ENCODE measurements around the gene ZC3H13. TPM values are rescaled to one million over a fixed set of nuclear protein-coding genes. Genes with fewer than 3 reads are reported as not detected.
"Not testable (repeated sequence)": the region's sequence is repeated elsewhere in the genome, so short reads cannot be mapped to it uniquely, and the experiment has no call there.

The ZC3H13 gene
- total RNA-seq, 1 experiment from 2014 or later = 45.0 TPM

DNA sequence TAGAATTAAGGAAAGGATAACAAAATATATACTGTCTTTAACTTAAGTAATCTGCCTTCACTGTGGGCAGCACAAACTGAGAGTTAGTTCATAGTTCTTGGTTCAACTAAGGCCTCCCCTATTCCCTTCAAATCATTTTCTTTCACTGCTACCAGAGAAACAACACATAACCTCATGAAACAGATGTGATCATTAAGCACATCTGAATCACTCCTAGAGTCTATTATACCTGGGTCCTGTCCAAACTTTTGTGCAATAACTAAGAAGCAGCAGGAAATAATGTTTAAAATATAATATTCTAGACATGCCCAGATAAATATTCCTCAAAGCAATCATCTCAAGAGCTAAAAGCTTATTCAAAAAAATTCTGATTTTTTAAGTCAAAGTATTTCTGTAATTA, 62.9 kb downstream of the ZC3H13 start:
- Mint-ChIP-seq H3K4me3 (ENCODE audit: unreplicated experiment) (no peak overlapping the region), H3K36me3 (ENCODE audit: insufficient read depth, unreplicated experiment) (peaks cover 27% of the 10 kb centered on the region), H3K27ac (ENCODE audit: unreplicated experiment) (no peak overlapping the region), H3K9me3 (ENCODE audit: unreplicated experiment) (no peaks in the 10 kb centered on the region), H3K4me1 (ENCODE audit: low read depth, unreplicated experiment) (no peaks in the 10 kb centered on the region), H3K27me3 (ENCODE audit: insufficient read depth, unreplicated experiment) (no peaks in the 10 kb centered on the region)
- BruUV-seq (replicated peaks) = no TSS peak
- Histone ChIP-seq H3K4me3 (ENCODE audit: low read depth, low read length) (no peak overlapping the region), H3K27me3 (replicated peaks; ENCODE audit: control insufficient read depth, insufficient read depth, low read length) (no peaks in the 10 kb centered on the region), H3K36me3 (ENCODE audit: control insufficient read depth, insufficient read depth, low read length) (peaks cover 2% of the 10 kb centered on the region; the same call in 1 of the 2 replicates), H3K4me1 (no peaks in the 10 kb centered on the region), H3K9me3 (no peaks in the 10 kb centered on the region)
- intact Hi-C loops (cut with micrococcal nuclease; ENCODE audit: unreplicated experiment) = no loop called here
- ChIA-PET POLR2A (no interaction called here), CTCF (no interaction called here)
- no peak for DNase-seq
- TF ChIP-seq, protein P1, sequence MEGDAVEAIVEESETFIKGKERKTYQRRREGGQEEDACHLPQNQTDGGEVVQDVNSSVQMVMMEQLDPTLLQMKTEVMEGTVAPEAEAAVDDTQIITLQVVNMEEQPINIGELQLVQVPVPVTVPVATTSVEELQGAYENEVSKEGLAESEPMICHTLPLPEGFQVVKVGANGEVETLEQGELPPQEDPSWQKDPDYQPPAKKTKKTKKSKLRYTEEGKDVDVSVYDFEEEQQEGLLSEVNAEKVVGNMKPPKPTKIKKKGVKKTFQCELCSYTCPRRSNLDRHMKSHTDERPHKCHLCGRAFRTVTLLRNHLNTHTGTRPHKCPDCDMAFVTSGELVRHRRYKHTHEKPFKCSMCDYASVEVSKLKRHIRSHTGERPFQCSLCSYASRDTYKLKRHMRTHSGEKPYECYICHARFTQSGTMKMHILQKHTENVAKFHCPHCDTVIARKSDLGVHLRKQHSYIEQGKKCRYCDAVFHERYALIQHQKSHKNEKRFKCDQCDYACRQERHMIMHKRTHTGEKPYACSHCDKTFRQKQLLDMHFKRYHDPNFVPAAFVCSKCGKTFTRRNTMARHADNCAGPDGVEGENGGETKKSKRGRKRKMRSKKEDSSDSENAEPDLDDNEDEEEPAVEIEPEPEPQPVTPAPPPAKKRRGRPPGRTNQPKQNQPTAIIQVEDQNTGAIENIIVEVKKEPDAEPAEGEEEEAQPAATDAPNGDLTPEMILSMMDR (IDR thresholded peaks at IDR 0.05; ENCODE audit: insufficient read depth in 1 of 2, low read depth in 1 of 2, low read length in 1 of 2, severe bottlenecking in 1 of 2, unreplicated experiment in 1 of 2) = no peak

DNA sequence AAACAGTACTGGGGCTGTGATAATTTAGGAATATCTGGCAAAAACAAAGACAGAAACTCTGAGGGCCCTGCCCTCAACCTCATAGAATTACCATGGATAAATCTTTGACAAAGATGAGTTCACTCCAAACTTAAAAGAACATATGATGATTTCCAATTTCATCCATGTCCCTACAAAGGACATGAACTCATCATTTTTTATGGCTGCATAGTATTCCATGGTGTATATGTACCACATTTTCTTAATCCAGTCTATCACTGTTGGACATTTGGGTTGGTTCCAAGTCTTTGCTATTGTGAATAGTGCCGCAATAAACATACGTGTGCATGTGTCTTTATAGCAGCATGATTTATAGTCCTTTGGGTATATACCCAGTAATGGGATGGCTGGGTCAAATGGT, 71.4 kb downstream of the ZC3H13 start:
- intact Hi-C loops (cut with micrococcal nuclease; ENCODE audit: unreplicated experiment); H3K9me3 Mint-ChIP-seq (ENCODE audit: unreplicated experiment); H3K4me3 ChIP-seq (ENCODE audit: low read depth, low read length); BruUV-seq (replicated peaks); H3K4me3 Mint-ChIP-seq (ENCODE audit: unreplicated experiment); H3K4me1 ChIP-seq; CTCF ChIA-PET; H3K27ac Mint-ChIP-seq (ENCODE audit: unreplicated experiment); H3K27me3 ChIP-seq (replicated peaks; ENCODE audit: control insufficient read depth, insufficient read depth, low read length); H3K36me3 ChIP-seq (ENCODE audit: control insufficient read depth, insufficient read depth, low read length); H3K27me3 Mint-ChIP-seq (ENCODE audit: insufficient read depth, unreplicated experiment); H3K9me3 ChIP-seq; H3K4me1 Mint-ChIP-seq (ENCODE audit: low read depth, unreplicated experiment); POLR2A ChIA-PET; DNase-seq: not testable (repeated sequence)
- peaks cover 15% of the 10 kb centered on the region for H3K36me3 Mint-ChIP-seq (ENCODE audit: insufficient read depth, unreplicated experiment)

DNA sequence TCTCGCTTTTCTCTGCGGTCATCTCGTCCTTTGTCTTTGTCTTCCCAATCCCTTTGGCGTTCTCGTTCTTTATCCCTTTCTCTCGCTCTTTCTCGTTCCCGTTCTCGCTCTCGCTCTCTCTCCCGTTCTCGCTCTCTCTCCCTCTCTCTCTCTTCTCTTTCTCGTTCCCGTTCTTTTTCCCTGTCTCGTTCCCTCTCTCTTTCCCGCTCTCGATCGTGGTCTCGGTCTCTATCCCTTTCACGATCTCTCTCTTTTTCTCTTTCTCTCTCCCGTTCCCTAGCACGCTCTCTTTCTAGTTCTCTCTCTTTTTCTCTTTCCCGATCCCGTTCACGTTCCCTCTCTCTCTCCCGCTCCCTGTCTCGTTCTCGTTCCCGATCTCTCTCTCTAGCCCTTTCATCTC, 77.2 kb downstream of the ZC3H13 start:
- Histone ChIP-seq H3K27me3 (replicated peaks; ENCODE audit: control insufficient read depth, insufficient read depth, low read length) (no peaks in the 10 kb centered on the region), H3K4me3 (ENCODE audit: low read depth, low read length) (no peak overlapping the region), H3K9me3 (no peaks in the 10 kb centered on the region), H3K4me1 (no peaks in the 10 kb centered on the region), H3K36me3 (ENCODE audit: control insufficient read depth, insufficient read depth, low read length) (peaks cover 3% of the 10 kb centered on the region)
- H3K4me1 Mint-ChIP-seq (ENCODE audit: low read depth, unreplicated experiment) = no peaks in the 10 kb centered on the region
- no peaks in the 10 kb centered on the region for H3K27me3 Mint-ChIP-seq (ENCODE audit: insufficient read depth, unreplicated experiment)
- intact Hi-C loops (cut with micrococcal nuclease; ENCODE audit: unreplicated experiment) = no loop called here
- no peaks in the 10 kb centered on the region for H3K9me3 Mint-ChIP-seq (ENCODE audit: unreplicated experiment)
- H3K27ac Mint-ChIP-seq (ENCODE audit: unreplicated experiment) = no peak overlapping the region
- TF ChIP-seq, protein P1 (IDR thresholded peaks at IDR 0.05; ENCODE audit: insufficient read depth in 1 of 2, low read depth in 1 of 2, low read length in 1 of 2, severe bottlenecking in 1 of 2, unreplicated experiment in 1 of 2) = no peak
- ChIA-PET POLR2A (no interaction called here), CTCF (no interaction called here)
- H3K36me3 Mint-ChIP-seq (ENCODE audit: insufficient read depth, unreplicated experiment) = peaks cover 13% of the 10 kb centered on the region
- TSS peak; percentile 63 for BruUV-seq (replicated peaks)
- no peak overlapping the region for H3K4me3 Mint-ChIP-seq (ENCODE audit: unreplicated experiment)
- no peak for DNase-seq

DNA sequence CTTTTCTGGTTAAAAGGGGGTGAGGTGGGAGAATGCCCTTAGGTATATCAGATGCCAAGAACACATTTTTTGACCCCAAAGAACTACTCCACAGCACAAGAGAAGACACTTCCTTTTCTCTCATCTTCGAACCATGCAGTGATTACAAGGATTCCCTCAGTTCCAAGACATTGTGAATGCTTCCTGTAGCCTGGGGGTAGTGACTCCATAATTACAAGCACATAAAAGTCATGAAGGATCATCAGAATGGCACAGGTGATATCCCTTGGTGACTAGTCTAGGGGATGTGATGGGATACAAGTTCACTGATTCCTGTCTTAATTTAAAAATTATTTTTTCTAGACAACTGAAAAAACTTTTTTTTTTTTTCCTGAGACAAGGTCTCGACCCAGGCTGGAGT, 78.0 kb downstream of the ZC3H13 start:
- no peak overlapping the region for H3K4me3 Mint-ChIP-seq (ENCODE audit: unreplicated experiment)
- intact Hi-C loops (cut with micrococcal nuclease; ENCODE audit: unreplicated experiment) = no loop called here
- ChIA-PET POLR2A (no interaction called here), CTCF (no interaction called here)
- DNase-seq = no peak
- H3K9me3 Mint-ChIP-seq (ENCODE audit: unreplicated experiment) = no peaks in the 10 kb centered on the region
- no peaks in the 10 kb centered on the region for H3K27me3 Mint-ChIP-seq (ENCODE audit: insufficient read depth, unreplicated experiment)
- no peak overlapping the region for H3K4me3 ChIP-seq (ENCODE audit: low read depth, low read length)
- BruUV-seq (replicated peaks) = no TSS peak
- no peaks in the 10 kb centered on the region for H3K4me1 ChIP-seq
- no peaks in the 10 kb centered on the region for H3K4me1 Mint-ChIP-seq (ENCODE audit: low read depth, unreplicated experiment)
- no peak overlapping the region for H3K27ac Mint-ChIP-seq (ENCODE audit: unreplicated experiment)
- TF ChIP-seq, protein P1 (IDR thresholded peaks at IDR 0.05; ENCODE audit: insufficient read depth in 1 of 2, low read depth in 1 of 2, low read length in 1 of 2, severe bottlenecking in 1 of 2, unreplicated experiment in 1 of 2) = no peak
- H3K36me3 ChIP-seq (ENCODE audit: control insufficient read depth, insufficient read depth, low read length) = peaks cover 3% of the 10 kb centered on the region
- no peaks in the 10 kb centered on the region for H3K27me3 ChIP-seq (replicated peaks; ENCODE audit: control insufficient read depth, insufficient read depth, low read length)
- H3K9me3 ChIP-seq = no peaks in the 10 kb centered on the region
- H3K36me3 Mint-ChIP-seq (ENCODE audit: insufficient read depth, unreplicated experiment) = peaks cover 17% of the 10 kb centered on the region
